Measurements from ENCODE around the gene CLASP2. TPM values are rescaled to one million over a fixed set of nuclear protein-coding genes. Genes with fewer than 3 reads are reported as not detected.

Gene CLASP2
- total RNA-seq: 10 to 100 TPM; 77.3 to 86.0 TPM

GRCh38 chr3:33717866-33718594, at the start of gene CLASP2:
Gene CLASP2, minus strand, starts transcription at chr3:33718254. Its CDS starts 252 bp downstream, at chr3:33718002.

Small RNAs within 50 kb of the gene (small RNA-seq; reads per million reads assigned to genes)
- 0 reads per million in 2 donors for gene COX6CP10
- gene RNA5SP128: 0 reads per million in 2 donors

Other genes starting within 250 kb of the CLASP2 start
- 100 to 1,000 TPM; 172 to 200 TPM for gene PDCD6IP, start 80.4 kb upstream of the CLASP2 start, total RNA-seq

All from melanocyte of skin (primary cell).